Measurements from ENCODE around the gene NRARP. TPM values are rescaled to one million over a fixed set of nuclear protein-coding genes. Genes with fewer than 3 reads are reported as not detected.

The NRARP gene
- total RNA-seq, 2 experiments from 2014 or later: 3.3 to 4.4 TPM

- DNase-seq: no peak
- H3K27me3 Mint-ChIP-seq: peaks cover 3% of the 10 kb centered on the region
- ATAC-seq: no peak
- H3K9me3 Mint-ChIP-seq: no peaks in the 10 kb centered on the region
- no peak overlapping the region for H3K4me3 Mint-ChIP-seq
- POLR2A ChIA-PET: interaction anchor here (0.6 kb wide), 1 partner anchor 11 kb away, joined by 4 read pairs; no protein-coding TSS in a partner anchor
- peaks cover 15% of the 10 kb centered on the region for H3K4me1 Mint-ChIP-seq (ENCODE audit: low read depth)
- intact Hi-C loops (cut with micrococcal nuclease): loop anchor here (10.0 kb wide), 1 partner anchor 219 kb away; no protein-coding TSS in a partner anchor
- TF ChIP-seq, protein P1, sequence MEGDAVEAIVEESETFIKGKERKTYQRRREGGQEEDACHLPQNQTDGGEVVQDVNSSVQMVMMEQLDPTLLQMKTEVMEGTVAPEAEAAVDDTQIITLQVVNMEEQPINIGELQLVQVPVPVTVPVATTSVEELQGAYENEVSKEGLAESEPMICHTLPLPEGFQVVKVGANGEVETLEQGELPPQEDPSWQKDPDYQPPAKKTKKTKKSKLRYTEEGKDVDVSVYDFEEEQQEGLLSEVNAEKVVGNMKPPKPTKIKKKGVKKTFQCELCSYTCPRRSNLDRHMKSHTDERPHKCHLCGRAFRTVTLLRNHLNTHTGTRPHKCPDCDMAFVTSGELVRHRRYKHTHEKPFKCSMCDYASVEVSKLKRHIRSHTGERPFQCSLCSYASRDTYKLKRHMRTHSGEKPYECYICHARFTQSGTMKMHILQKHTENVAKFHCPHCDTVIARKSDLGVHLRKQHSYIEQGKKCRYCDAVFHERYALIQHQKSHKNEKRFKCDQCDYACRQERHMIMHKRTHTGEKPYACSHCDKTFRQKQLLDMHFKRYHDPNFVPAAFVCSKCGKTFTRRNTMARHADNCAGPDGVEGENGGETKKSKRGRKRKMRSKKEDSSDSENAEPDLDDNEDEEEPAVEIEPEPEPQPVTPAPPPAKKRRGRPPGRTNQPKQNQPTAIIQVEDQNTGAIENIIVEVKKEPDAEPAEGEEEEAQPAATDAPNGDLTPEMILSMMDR (IDR thresholded peaks at IDR 0.05): no peak
- CTCF ChIA-PET: no interaction called here
- no peak overlapping the region for H3K27ac Mint-ChIP-seq
- no peaks in the 10 kb centered on the region for H3K36me3 Mint-ChIP-seq (ENCODE audit: low read depth)
Observed at GRCh38 chr9:137306066-137306849, 4.2 kb upstream of the NRARP start.

DNA sequence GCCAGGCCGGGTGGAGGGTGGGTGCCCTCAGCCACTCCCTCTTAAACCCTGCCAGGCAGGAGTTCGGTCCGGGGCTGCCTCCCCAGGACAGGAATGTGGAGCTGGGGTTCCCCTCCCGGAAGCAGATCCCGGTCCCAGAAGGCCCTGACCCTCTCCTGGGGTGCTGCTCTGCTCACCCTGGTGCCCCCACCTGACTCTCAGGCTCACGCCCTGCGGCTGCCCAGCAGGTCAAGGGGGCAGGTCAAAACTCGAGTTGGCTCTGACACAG, 3.7 kb upstream of the NRARP start:
- Mint-ChIP-seq H3K4me1 (ENCODE audit: low read depth) (peaks cover 16% of the 10 kb centered on the region), H3K4me3 (no peak overlapping the region), H3K27ac (peak overlapping the region; percentile 57), H3K27me3 (peaks cover 4% of the 10 kb centered on the region), H3K9me3 (no peaks in the 10 kb centered on the region), H3K36me3 (ENCODE audit: low read depth) (no peaks in the 10 kb centered on the region)
- DNase-seq (no peak), ATAC-seq (peak; percentile 2)
- intact Hi-C loops (cut with micrococcal nuclease): loop anchor here (10.0 kb wide), 1 partner anchor 219 kb away; no protein-coding TSS in a partner anchor
- POLR2A ChIA-PET: interaction anchor here (0.6 kb wide), 1 partner anchor 11 kb away, joined by 4 read pairs; no protein-coding TSS in a partner anchor
- CTCF ChIA-PET: no interaction called here
- TF ChIP-seq, protein P1 (IDR thresholded peaks at IDR 0.05): no peak

DNA sequence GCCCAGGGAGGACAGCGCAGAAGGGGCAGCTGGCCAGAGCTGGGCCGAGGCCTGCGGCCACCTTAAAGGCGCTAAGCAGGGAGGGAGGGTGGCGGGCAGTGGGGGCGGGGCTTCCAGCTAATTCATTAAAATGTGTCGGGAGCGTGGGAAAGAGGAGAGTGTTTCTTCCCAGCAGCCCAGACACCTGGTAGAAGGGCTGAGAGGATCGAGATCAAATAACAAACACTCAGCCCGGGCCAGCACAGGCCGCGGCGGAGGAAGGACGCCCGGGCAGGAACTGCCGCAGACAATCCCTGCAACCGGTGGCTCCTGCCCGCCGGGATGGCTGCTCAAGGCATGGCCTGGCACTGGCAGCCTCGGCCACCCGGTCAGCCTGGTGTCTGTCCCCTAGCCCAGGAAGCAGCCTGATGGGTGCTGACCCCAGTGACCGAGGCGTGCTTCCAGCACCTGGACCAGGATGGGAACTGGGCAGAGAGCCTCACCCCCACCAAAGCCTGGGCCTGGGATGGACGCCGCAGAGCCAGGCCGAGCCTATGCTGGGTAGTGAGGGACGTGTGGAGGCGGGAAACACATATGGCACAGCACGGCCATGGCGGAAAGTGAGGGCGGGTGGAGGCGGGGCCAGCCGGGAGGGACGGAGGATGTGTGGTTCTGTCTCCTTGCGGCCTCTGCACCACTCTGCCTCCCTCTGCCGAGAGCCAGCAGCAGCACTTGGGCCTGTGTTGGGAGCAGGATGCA, 3.2 kb upstream of the NRARP start:
- peak; percentile 87 for DNase-seq
- intact Hi-C loops (cut with micrococcal nuclease): loop anchor here (10.0 kb wide), 1 partner anchor 220 kb away; no protein-coding TSS in a partner anchor
- Mint-ChIP-seq H3K4me1 (ENCODE audit: low read depth) (peaks cover 17% of the 10 kb centered on the region), H3K27me3 (peaks cover 6% of the 10 kb centered on the region), H3K4me3 (no peak overlapping the region), H3K27ac (peak overlapping the region; percentile 57), H3K36me3 (ENCODE audit: low read depth) (no peaks in the 10 kb centered on the region), H3K9me3 (no peaks in the 10 kb centered on the region)
- ChIA-PET POLR2A (interaction anchor here (0.6 to 1.2 kb wide), 3 partner anchors 10 to 117 kb away, joined by 3 to 4 read pairs (median 4); partner anchors contain the start of gene ANAPC2), CTCF (interaction anchor here (0.6 to 1.0 kb wide), 2 partner anchors 11 to 44 kb away, joined by 3 read pairs; no protein-coding TSS in a partner anchor)
- TF ChIP-seq, protein P1 (IDR thresholded peaks at IDR 0.05): peak; percentile 17
- ATAC-seq: peak; percentile 74

- peaks cover 17% of the 10 kb centered on the region for H3K4me1 Mint-ChIP-seq (ENCODE audit: low read depth)
- ChIA-PET POLR2A (interaction anchor here (0.7 to 1.2 kb wide), 3 partner anchors 10 to 117 kb away, joined by 3 to 4 read pairs (median 3); partner anchors contain the start of gene ANAPC2), CTCF (interaction anchor here (0.6 to 1.0 kb wide), 3 partner anchors 10 to 138 kb away, joined by 3 read pairs; no protein-coding TSS in a partner anchor)
- H3K4me3 Mint-ChIP-seq: no peak overlapping the region
- no peaks in the 10 kb centered on the region for H3K9me3 Mint-ChIP-seq
- H3K36me3 Mint-ChIP-seq (ENCODE audit: low read depth): no peaks in the 10 kb centered on the region
- TF ChIP-seq, protein P1 (IDR thresholded peaks at IDR 0.05): no peak
- H3K27ac Mint-ChIP-seq: no peak overlapping the region
- peaks cover 9% of the 10 kb centered on the region for H3K27me3 Mint-ChIP-seq
- no peak for DNase-seq
- intact Hi-C loops (cut with micrococcal nuclease): loop anchor here (10.0 kb wide), 1 partner anchor 220 kb away; no protein-coding TSS in a partner anchor
- no peak for ATAC-seq
Observed at GRCh38 chr9:137304383-137305059, 2.5 kb upstream of the NRARP start.

Measured in activated CD8-positive, alpha-beta T cell treated with anti-CD3 and anti-CD28 coated beads for 36 hours (primary cell).